ENCODE results near the gene FILIP1L.

The FILIP1L gene

DNA sequence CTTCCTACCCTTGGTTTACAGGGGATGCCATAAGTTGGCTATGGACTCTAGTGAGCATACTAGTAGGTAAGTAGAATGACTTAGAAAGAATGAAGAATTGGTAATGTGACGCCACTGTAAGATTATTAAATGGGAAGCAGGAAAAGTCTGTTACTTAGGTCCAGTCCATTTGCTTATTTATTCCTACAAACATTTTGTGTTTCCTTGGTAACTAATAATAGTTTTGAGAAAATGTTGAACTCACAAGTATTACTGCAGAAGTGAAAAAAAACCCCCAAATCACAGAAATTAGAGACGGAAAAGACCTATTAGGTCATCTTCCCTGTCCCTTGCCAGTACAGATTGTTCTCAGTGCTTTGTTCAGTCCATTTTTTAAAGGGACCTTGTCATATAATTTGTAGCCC is 233.2 kb downstream of the FILIP1L start:
- DNase-seq (ENCODE audit: low spot score), result no peak
- TF ChIP-seq, protein P1, sequence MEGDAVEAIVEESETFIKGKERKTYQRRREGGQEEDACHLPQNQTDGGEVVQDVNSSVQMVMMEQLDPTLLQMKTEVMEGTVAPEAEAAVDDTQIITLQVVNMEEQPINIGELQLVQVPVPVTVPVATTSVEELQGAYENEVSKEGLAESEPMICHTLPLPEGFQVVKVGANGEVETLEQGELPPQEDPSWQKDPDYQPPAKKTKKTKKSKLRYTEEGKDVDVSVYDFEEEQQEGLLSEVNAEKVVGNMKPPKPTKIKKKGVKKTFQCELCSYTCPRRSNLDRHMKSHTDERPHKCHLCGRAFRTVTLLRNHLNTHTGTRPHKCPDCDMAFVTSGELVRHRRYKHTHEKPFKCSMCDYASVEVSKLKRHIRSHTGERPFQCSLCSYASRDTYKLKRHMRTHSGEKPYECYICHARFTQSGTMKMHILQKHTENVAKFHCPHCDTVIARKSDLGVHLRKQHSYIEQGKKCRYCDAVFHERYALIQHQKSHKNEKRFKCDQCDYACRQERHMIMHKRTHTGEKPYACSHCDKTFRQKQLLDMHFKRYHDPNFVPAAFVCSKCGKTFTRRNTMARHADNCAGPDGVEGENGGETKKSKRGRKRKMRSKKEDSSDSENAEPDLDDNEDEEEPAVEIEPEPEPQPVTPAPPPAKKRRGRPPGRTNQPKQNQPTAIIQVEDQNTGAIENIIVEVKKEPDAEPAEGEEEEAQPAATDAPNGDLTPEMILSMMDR (IDR thresholded peaks at IDR 0.05; ENCODE audit: borderline replicate concordance, control extremely low read depth, extremely low read depth, insufficient read depth, missing control alignments), result no peak
- in situ Hi-C loops (cut with MboI; ENCODE audit: low sequenced_read_pairs, unreplicated experiment), result no loop called here

DNA sequence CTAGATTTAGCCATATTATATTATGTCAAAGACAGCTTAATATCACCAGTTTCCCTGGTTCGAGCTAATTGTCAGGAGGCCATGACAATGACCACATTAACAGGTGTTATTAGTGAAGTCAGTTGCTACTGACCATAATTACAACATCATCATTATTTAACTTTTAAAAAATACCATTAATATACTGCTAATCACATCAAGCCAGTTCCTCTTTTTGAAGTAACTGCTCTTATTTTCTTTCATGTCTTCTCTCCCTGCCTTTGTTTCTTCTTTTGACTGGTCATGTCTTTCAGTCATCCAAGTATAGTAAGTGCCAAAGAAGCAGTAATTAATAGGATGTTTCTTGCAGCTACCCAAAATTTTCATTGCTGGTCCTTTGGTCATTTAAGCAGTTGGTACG is 235.0 kb downstream of the FILIP1L start:
- DNase-seq (ENCODE audit: low spot score), result no peak
- TF ChIP-seq, protein P1 (IDR thresholded peaks at IDR 0.05; ENCODE audit: borderline replicate concordance, control extremely low read depth, extremely low read depth, insufficient read depth, missing control alignments), result no peak
- in situ Hi-C loops (cut with MboI; ENCODE audit: low sequenced_read_pairs, unreplicated experiment), result no loop called here

DNA sequence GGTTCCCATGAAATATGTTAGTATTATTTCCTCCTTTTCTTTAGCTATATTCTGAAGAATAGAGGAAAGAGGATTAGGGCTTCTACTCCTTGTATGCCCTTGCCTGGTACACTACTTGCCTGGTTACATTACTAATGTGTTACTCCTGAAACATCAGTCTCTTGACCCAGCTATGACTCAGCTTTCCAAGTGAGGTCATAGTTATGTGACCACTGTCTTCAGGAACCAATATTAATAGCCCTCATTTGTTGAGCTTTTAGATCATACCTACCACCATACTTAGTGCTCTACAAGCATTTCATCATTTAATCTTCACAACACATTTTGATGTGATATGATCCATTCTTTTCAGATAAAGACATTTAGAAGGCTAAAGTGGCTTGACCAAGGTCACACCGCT is 236.3 kb downstream of the FILIP1L start:
- TF ChIP-seq, protein P1 (IDR thresholded peaks at IDR 0.05; ENCODE audit: borderline replicate concordance, control extremely low read depth, extremely low read depth, insufficient read depth, missing control alignments), result no peak
- DNase-seq (ENCODE audit: low spot score), result no peak
- in situ Hi-C loops (cut with MboI; ENCODE audit: low sequenced_read_pairs, unreplicated experiment), result no loop called here

DNA sequence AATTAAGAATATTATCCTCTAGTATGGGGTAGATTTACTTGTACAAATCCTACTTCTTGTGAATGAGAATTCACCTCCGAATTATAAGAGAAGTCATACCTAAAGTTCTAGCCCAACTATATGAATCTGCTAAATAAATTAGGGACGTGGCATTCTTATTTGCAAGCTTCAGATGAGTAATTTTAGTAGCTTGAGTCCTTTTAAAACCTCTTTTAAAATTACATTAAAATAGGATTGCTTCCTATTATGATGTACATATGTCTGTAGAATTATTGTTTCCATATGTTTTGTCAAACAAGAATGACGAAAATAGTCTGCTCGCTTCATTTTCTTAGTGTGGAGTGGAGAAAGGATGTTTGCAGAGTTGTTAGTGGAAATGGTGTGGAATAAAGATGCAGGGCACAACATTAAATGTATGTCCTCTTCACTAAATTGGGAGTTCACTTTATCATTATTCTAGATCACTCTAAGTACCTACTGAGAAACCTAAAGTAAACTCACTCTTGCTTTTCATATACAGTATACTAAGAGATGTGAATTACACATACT is 237.2 kb downstream of the FILIP1L start:
- DNase-seq (ENCODE audit: low spot score), result no peak
- in situ Hi-C loops (cut with MboI; ENCODE audit: low sequenced_read_pairs, unreplicated experiment), result no loop called here
- TF ChIP-seq, protein P1 (IDR thresholded peaks at IDR 0.05; ENCODE audit: borderline replicate concordance, control extremely low read depth, extremely low read depth, insufficient read depth, missing control alignments), result no peak

DNA sequence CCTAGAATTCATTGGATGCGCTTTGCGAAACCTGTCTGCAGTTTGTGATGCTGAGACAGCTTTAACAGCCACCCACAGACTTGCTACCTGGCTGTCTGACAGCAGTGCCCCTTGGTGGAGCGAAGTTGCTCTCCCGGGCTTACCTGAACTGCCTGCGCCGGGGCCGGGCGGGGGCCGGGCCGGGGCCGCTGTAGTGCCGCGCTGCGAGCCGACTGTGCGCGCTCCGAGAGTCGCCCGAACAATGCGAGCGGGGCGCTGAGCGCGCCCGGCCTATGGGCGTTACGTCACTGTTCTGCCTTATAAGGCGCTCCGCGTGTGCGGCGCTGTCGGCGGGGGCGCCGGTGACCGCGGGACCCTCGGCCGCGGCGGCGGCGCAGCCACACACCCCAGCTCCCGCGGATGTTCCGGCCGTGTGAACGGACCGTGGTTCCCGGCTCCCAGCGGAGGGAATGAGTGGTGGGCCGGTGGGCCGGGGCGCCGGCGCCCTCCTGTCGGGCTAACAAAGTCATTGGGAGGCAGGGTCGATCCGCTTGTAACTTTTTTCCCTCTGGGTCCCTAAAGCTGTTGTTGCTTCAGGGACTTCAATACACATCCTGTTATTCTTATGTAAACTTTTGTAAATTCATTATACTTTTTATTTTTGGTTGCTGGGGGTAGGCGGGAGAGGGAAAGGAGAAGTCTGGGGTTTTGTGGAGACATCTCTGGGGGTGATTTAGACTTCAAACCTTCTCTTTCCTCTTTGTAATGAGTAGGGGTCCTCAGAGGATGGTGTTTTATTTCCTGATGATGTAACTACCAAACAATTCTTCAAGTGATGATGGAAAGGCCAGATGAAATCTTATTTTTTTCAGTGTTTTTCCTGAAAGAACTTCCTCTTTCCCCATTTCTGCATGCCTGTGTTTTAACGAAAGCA is 238.1 kb downstream of the FILIP1L start:
- TF ChIP-seq, protein P1 (IDR thresholded peaks at IDR 0.05; ENCODE audit: borderline replicate concordance, control extremely low read depth, extremely low read depth, insufficient read depth, missing control alignments), result no peak
- in situ Hi-C loops (cut with MboI; ENCODE audit: low sequenced_read_pairs, unreplicated experiment), result no loop called here
- DNase-seq (ENCODE audit: low spot score), result peak; percentile 85

DNA sequence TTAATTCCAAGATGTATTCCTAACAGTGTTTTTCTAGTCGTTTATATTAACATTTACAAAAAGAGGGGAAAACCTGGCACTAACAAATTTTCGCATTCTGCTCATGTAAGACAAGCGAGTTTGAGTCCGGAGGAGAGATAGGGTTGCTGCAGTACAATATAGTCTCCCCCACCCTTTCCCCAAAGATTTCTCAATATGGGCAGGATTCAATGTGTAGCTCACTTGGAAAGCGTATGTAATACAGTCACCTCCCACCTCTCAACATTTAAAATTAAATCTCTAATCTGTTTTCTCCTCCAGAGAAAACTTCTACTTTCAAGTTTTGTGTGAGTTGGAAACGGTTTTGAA is 238.7 kb downstream of the FILIP1L start:
- in situ Hi-C loops (cut with MboI; ENCODE audit: low sequenced_read_pairs, unreplicated experiment), result no loop called here
- TF ChIP-seq, protein P1 (IDR thresholded peaks at IDR 0.05; ENCODE audit: borderline replicate concordance, control extremely low read depth, extremely low read depth, insufficient read depth, missing control alignments), result no peak
- no peak for DNase-seq (ENCODE audit: low spot score)
